ENCODE data around the gene NLRP10. TPM values are rescaled to one million over a fixed set of nuclear protein-coding genes. Genes with fewer than 3 reads are reported as not detected.

The NLRP10 gene
- total and polyA plus RNA-seq, 2 of the 13 experiments (the other 11 are each of a cell fraction or from before 2014, with no cell fraction given): not detected

DNA sequence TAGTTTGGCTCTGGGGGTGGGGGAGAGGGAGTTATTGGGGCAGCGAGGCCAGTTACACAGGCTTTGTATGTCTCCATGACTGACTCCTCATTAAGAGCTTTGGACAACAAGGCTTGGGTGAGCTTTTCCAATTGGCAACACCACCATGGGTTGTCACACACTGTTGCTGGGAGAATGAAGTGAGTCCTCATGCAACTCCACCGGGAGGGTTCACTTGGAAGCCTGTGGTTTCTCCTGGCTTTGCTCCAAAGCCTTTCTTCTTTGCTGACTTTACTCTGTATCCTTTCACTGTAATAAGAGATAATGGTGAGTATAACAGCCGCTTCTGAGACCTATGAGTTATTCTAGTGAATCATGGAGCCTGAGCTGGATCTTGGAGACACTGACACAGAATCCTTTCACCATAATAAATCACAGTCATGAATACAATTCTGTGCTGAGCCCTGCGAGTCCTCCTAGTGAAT, 46.8 kb upstream of the NLRP10 start:
- no peaks in the 10 kb centered on the region for H3K9me3 ChIP-seq (ENCODE audit: low read length)
- ChIA-PET CTCF (ENCODE audit: low intra/inter-chr PET ratio, low total read pairs) (no interaction called here), POLR2A (no interaction called here)
- no peak overlapping the region for H3K9ac ChIP-seq (ENCODE audit: insufficient read depth, low read depth, low read length)
- peaks cover 0 to 12% of the 10 kb centered on the region in 2 experiments; a peak in 2 of 5 replicates for H3K27me3 ChIP-seq (ENCODE audit: control insufficient read depth in 1 of 2, insufficient read depth in 2 of 2, low read length in 2 of 2)
- H3K36me3 ChIP-seq (replicated peaks in 1 of 2; ENCODE audit: control insufficient read depth in 1 of 2, insufficient read depth in 2 of 2, low read length in 2 of 2): no peaks in the 10 kb centered on the region
- in situ Hi-C loops (cut with HindIII; ENCODE audit: extremely low pct_ligation_motif_present, low pct_unique_long_range_greater_than_20kb): no loop called here
- DNase-seq (ENCODE audit: low spot score): no peak
- H4K20me1 ChIP-seq (ENCODE audit: insufficient read depth, low read length): no peaks in the 10 kb centered on the region; the same call in 1 of the 2 replicates
- FAIRE-seq: no peak
- BruUV-seq (replicated peaks): no TSS peak
- TF ChIP-seq PITX1 (CRISPR knock-in tag; IDR thresholded peaks at IDR 0.05) (no peak), POLR2G (IDR thresholded peaks at IDR 0.05; ENCODE audit: low read depth, low read length) (no peak)
- H3K4me2 ChIP-seq (ENCODE audit: low read depth, low read length): no peak overlapping the region
- WGBS (ENCODE audit: low lambda C conversion rate): 3% methylated on average over 4 of the region's 4 CpGs
- no peak overlapping the region for H3K4me3 ChIP-seq (replicated peaks in 1 of 3; ENCODE audit: insufficient read depth in 1 of 3, low read depth in 2 of 3, low read length in 3 of 3)
- intact Hi-C loops (cut with micrococcal nuclease; ENCODE audit: unreplicated experiment): no loop called here
- H2AFZ ChIP-seq (ENCODE audit: low read length): no peak overlapping the region
- H3K27ac ChIP-seq (ENCODE audit: extremely low read length, insufficient read depth, low read length): no peak overlapping the region
- ATAC-seq: no peak
- no peaks in the 10 kb centered on the region for H3K4me1 ChIP-seq (ENCODE audit: insufficient read depth, low read length)
- no peaks in the 10 kb centered on the region for H3K79me2 ChIP-seq (ENCODE audit: insufficient read depth, low read length)

DNA sequence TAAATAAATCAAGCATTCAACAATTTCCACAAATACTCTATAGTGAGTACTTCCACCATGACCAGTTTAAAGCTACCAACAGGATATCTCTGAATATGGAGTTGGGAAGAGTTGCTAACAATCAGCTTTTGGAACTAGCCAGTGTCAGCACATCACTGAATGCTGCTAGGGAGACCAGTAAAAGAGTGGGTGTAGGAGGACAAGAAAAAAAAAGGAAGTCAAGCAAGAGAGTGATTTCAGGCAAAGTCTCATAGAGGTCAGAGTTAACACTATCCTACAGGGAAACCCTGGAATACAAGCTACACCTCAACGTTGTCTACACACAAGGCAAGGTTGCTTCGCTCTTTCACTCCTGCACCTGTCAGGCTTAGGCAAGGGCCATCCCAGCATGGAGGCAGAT, 46.1 kb upstream of the NLRP10 start:
- no peak overlapping the region for H3K4me2 ChIP-seq (ENCODE audit: low read depth, low read length)
- POLR2A ChIA-PET: no interaction called here
- ATAC-seq: no peak
- TF ChIP-seq, protein P1, sequence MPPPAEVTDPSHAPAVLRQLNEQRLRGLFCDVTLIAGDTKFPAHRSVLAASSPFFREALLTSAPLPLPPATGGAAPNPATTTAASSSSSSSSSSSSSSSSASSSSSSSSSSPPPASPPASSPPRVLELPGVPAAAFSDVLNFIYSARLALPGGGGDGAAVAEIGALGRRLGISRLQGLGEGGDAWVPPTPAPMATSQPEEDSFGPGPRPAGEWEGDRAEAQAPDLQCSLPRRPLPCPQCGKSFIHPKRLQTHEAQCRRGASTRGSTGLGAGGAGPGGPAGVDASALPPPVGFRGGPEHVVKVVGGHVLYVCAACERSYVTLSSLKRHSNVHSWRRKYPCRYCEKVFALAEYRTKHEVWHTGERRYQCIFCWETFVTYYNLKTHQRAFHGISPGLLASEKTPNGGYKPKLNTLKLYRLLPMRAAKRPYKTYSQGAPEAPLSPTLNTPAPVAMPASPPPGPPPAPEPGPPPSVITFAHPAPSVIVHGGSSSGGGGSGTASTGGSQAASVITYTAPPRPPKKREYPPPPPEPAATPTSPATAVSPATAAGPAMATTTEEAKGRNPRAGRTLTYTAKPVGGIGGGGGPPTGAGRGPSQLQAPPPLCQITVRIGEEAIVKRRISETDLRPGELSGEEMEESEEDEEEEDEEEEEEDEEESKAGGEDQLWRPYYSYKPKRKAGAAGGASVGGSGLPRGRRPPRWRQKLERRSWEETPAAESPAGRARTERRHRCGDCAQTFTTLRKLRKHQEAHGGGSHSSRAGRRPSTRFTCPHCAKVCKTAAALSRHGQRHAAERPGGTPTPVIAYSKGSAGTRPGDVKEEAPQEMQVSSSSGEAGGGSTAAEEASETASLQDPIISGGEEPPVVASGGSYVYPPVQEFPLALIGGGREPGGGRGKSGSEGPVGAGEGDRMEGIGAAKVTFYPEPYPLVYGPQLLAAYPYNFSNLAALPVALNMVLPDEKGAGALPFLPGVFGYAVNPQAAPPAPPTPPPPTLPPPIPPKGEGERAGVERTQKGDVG (CRISPR knock-in tag; IDR thresholded peaks at IDR 0.05; ENCODE audit: borderline replicate concordance): no peak
- TF ChIP-seq KDM4B (CRISPR knock-in tag; IDR thresholded peaks at IDR 0.05) (no peak), ONECUT2 (CRISPR knock-in tag; IDR thresholded peaks at IDR 0.05) (no peak), ZNF883 (CRISPR knock-in tag; IDR thresholded peaks at IDR 0.05; ENCODE audit: not compliant biosample characterization) (no peak), CENPT (CRISPR knock-in tag; IDR thresholded peaks at IDR 0.05; ENCODE audit: low read depth) (no peak), NFIC (IDR thresholded peaks at IDR 0.05; ENCODE audit: low read length) (no peak), MAFK (conservative IDR thresholded peaks at IDR 0.05 in 1 of 2, IDR thresholded peaks at IDR 0.05 in 1 of 2; ENCODE audit: low read length in 2 of 2) (no peak), ZNF333 (CRISPR knock-in tag; IDR thresholded peaks at IDR 0.05; ENCODE audit: borderline replicate concordance) (no peak), ZNF891 (CRISPR knock-in tag; IDR thresholded peaks at IDR 0.05) (no peak), ZNF501 (CRISPR knock-in tag; IDR thresholded peaks at IDR 0.05) (no peak), NCOA2 (CRISPR knock-in tag; IDR thresholded peaks at IDR 0.05) (no peak)
- TF ChIP-seq, protein P2, sequence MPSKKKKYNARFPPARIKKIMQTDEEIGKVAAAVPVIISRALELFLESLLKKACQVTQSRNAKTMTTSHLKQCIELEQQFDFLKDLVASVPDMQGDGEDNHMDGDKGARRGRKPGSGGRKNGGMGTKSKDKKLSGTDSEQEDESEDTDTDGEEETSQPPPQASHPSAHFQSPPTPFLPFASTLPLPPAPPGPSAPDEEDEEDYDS (CRISPR knock-in tag; IDR thresholded peaks at IDR 0.05): no peak

More for the DNA sequence above, 46.1 kb upstream of the NLRP10 start:
- DNase-seq (ENCODE audit: low spot score) (no peak), FAIRE-seq (no peak)
- Histone ChIP-seq H3K27me3 (ENCODE audit: control insufficient read depth in 1 of 2, insufficient read depth in 2 of 2, low read length in 2 of 2) (peaks cover 0 to 12% of the 10 kb centered on the region in 2 experiments; a peak in 1 of 5 replicates), H3K4me1 (ENCODE audit: insufficient read depth, low read length) (no peaks in the 10 kb centered on the region), H4K20me1 (ENCODE audit: insufficient read depth, low read length) (no peaks in the 10 kb centered on the region; the same call in 1 of the 2 replicates), H3K9me3 (ENCODE audit: low read length) (no peaks in the 10 kb centered on the region), H3K36me3 (replicated peaks in 1 of 2; ENCODE audit: control insufficient read depth in 1 of 2, insufficient read depth in 2 of 2, low read length in 2 of 2) (no peaks in the 10 kb centered on the region), H2AFZ (ENCODE audit: low read length) (no peak overlapping the region), H3K9ac (ENCODE audit: insufficient read depth, low read depth, low read length) (no peak overlapping the region), H3K27ac (ENCODE audit: extremely low read length, insufficient read depth, low read length) (no peak overlapping the region), H3K79me2 (ENCODE audit: insufficient read depth, low read length) (no peaks in the 10 kb centered on the region), H3K4me3 (replicated peaks in 1 of 3; ENCODE audit: insufficient read depth in 1 of 3, low read depth in 2 of 3, low read length in 3 of 3) (no peak overlapping the region)
- intact Hi-C loops (cut with micrococcal nuclease; ENCODE audit: unreplicated experiment) (no loop called here), in situ Hi-C loops (cut with HindIII; ENCODE audit: extremely low pct_ligation_motif_present, low pct_unique_long_range_greater_than_20kb) (no loop called here)
- WGBS (ENCODE audit: low lambda C conversion rate): 31% methylated on average over 2 of the region's 2 CpGs
- no TSS peak for BruUV-seq (replicated peaks)
- CTCF ChIA-PET (ENCODE audit: low intra/inter-chr PET ratio, low total read pairs): no interaction called here
